Liver (tissue), 9 donors: ENCODE measurements around the gene RBM38. TPM values are rescaled to one million over a fixed set of nuclear protein-coding genes. Genes with fewer than 3 reads are reported as not detected.

Experiments
- DNase-seq: peaks from one replicate; pipeline ENCODE4 v3.0.0-alpha.2; 2017; ENCODE audit warnings: low spot score
- H3K27ac ChIP-seq, 2 donors: one replicate each; pipeline ENCODE4 v1.7.0; 2013; ENCODE audit warnings: inconsistent platforms in 2 of 2, low read length in 2 of 2, control low read depth in 1 of 2, low read depth in 1 of 2, mild to moderate bottlenecking in 1 of 2
- H3K27me3 ChIP-seq, 4 donors: one replicate each; pipeline versions ENCODE4 v1.6.1 to v1.7.0; 2013; ENCODE audit warnings: low read length in 3 of 4, inconsistent platforms in 1 of 4, mild to moderate bottlenecking in 1 of 4, moderate library complexity in 1 of 4; ENCODE audit not compliant: control insufficient read depth in 4 of 4, insufficient read depth in 4 of 4
- H3K36me3 ChIP-seq, 4 donors: one replicate each; pipeline versions ENCODE4 v1.6.1 to v1.7.0; 2013; ENCODE audit warnings: low read length in 3 of 4, mild to moderate bottlenecking in 3 of 4, low read depth in 1 of 4, moderate library complexity in 1 of 4; ENCODE audit not compliant: control insufficient read depth in 4 of 4, insufficient read depth in 3 of 4
- H3K4me1 ChIP-seq, 4 donors: one replicate each; pipeline versions ENCODE4 v1.6.1 to v1.7.0; 2013; ENCODE audit warnings: low read length in 3 of 4, mild to moderate bottlenecking in 3 of 4, moderate library complexity in 1 of 4; ENCODE audit not compliant: control insufficient read depth in 4 of 4, insufficient read depth in 4 of 4
- H3K4me3 ChIP-seq, 3 donors: one replicate each; pipeline versions ENCODE4 v1.6.1 to v1.7.0; 2013; ENCODE audit warnings: low read length in 3 of 3, control low read depth in 1 of 3, low read depth in 1 of 3, mild to moderate bottlenecking in 1 of 3
- H3K9ac ChIP-seq, 2 donors: one replicate each; pipeline ENCODE4 v1.7.0; 2013; ENCODE audit warnings: low read length in 2 of 2, mild to moderate bottlenecking in 2 of 2, moderate library complexity in 2 of 2, control low read depth in 1 of 2, low read depth in 1 of 2
- H3K9me3 ChIP-seq, 4 donors: one replicate each; pipeline versions ENCODE4 v1.6.1 to v1.7.0; 2013; ENCODE audit warnings: low read length in 3 of 4; ENCODE audit not compliant: control insufficient read depth in 4 of 4
- EGR1 ChIP-seq, 2 donors: IDR thresholded peaks; 2 replicates each; pipeline ENCODE4 v1.6.1; 2016 to 2018; ENCODE audit warnings: antibody characterized with exemption in 2 of 2, low read depth in 2 of 2
- FOXA1 ChIP-seq: IDR thresholded peaks from 2 replicates; pipeline ENCODE4 v1.6.1; 2016; ENCODE audit warnings: antibody characterized with exemption
- FOXA2 ChIP-seq: IDR thresholded peaks from 2 replicates; pipeline ENCODE4 v1.6.1; 2016; ENCODE audit warnings: antibody characterized with exemption
- HNF4A ChIP-seq, 2 donors: conservative IDR thresholded peaks; 2 replicates each; pipeline ENCODE4 v1.6.1; 2016; ENCODE audit warnings: antibody characterized with exemption in 2 of 2, mild to moderate bottlenecking in 2 of 2
- HNF4G ChIP-seq: IDR thresholded peaks from 2 replicates; pipeline ENCODE4 v1.6.1; 2016; ENCODE audit warnings: antibody characterized with exemption
- JUND ChIP-seq, 2 donors: IDR thresholded peaks; 2 replicates each; pipeline ENCODE4 v1.6.1; 2016; ENCODE audit warnings: antibody characterized with exemption in 2 of 2
- NR2F2 ChIP-seq: IDR thresholded peaks from 2 replicates; pipeline ENCODE4 v1.6.1; 2016; ENCODE audit warnings: antibody characterized with exemption
- RAD21 ChIP-seq, 2 donors: IDR thresholded peaks; 2 replicates each; pipeline ENCODE4 v1.6.1; 2016; ENCODE audit warnings: antibody characterized with exemption in 2 of 2, mild to moderate bottlenecking in 2 of 2
- RXRA ChIP-seq, 2 donors: IDR thresholded peaks; 2 replicates each; pipeline ENCODE4 v1.6.1; 2017 to 2018; ENCODE audit warnings: antibody characterized with exemption in 2 of 2, mild to moderate bottlenecking in 1 of 2
- SP1 ChIP-seq: IDR thresholded peaks from 2 replicates; pipeline ENCODE4 v1.6.1; 2018; ENCODE audit warnings: antibody characterized with exemption, mild to moderate bottlenecking
- TAF1 ChIP-seq: conservative IDR thresholded peaks from 2 replicates; pipeline ENCODE4 v1.6.1; 2016; ENCODE audit warnings: antibody characterized with exemption, mild to moderate bottlenecking
- YY1 ChIP-seq: IDR thresholded peaks from 2 replicates; pipeline ENCODE4 v1.6.1; 2016; ENCODE audit warnings: antibody characterized with exemption, mild to moderate bottlenecking
- whole genome bisulfite sequencing: extraction: QIAGEN DNeasy Blood & Tissue Kit; methylation state at CpG from one replicate; pipeline ENCODE4 v1.1.7; 2013; 5-methylcytosine and 5-hydroxymethylcytosine counted together
- polyA plus RNA-seq, 2 donors: library from polyadenylated mRNA; stranded (reverse) in 1 of 2; unstranded in 1 of 2; fragments of 200-250 nt in 1 of 2; fragments of >200 nt in 1 of 2; fragmentation: Nextera tagmentation in 1 of 2; extraction: Ambion mirVana in 1 of 2; gene quantifications; one replicate each; pipeline versions ENCODE4 v1.2.1 to v1.2.3, GENCODE V29; 2013 to 2015
- total RNA-seq, 2 donors: library from RNA; depleted of rRNA; stranded (reverse); fragments of >200 nt; gene quantifications; one replicate each; pipeline ENCODE4 v1.2.3, GENCODE V29; 2014
- TF ChIP-seq, protein P1 (sequence below): fragments of 150-350 bp; IDR thresholded peaks from 2 replicates; pipeline ENCODE4 v1.5.1; 2017; ENCODE audit warnings: improper control_type of control experiment, low read depth, low read length; ENCODE audit not compliant: missing input control
- TF ChIP-seq, protein P2 (sequence below): IDR thresholded peaks from 2 replicates; pipeline ENCODE4 v1.6.1; 2016; ENCODE audit warnings: antibody characterized with exemption
- TF ChIP-seq, protein P3 (sequence below): IDR thresholded peaks from 2 replicates; pipeline ENCODE4 v1.6.1; 2016; ENCODE audit warnings: antibody characterized with exemption, mild to moderate bottlenecking
- TF ChIP-seq, protein P4 (sequence below): IDR thresholded peaks from 2 replicates; pipeline ENCODE4 v1.6.1; 2016; ENCODE audit warnings: antibody characterized with exemption
- TF ChIP-seq, protein P5 (sequence below): IDR thresholded peaks from 2 replicates; pipeline ENCODE4 v1.6.1; 2016; ENCODE audit warnings: antibody characterized with exemption
- donor health status: healthy.
- donor health status: healthy.
- donor health status: healthy.
- donor health status: healthy.
- donor health status: healthy.

RBM38 gene
- total and polyA plus RNA-seq, 4 donors: 1.4 to 258 (median 6.0) TPM

DNA sequence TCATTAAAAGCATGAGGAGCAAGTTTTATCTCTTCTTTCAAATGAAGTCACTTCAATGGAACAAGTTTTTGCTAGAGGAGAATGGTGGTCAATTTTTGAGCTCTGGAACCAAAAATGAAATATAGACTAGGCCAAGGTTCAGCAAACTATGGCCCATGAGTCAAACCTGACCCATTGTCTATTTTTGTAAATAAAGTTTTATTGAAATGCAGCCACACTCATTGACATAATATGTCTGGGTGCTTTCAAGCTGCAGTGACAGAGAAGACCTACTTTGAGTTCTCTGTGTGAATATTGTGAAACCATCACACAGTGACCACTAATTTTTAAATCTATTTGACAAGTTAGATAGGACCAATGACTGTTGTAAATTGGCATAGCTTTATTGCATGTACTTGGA, 26.7 kb upstream of the RBM38 start:
- Histone ChIP-seq H3K9ac (no peak overlapping the region), H3K9me3 (no peaks in the 10 kb centered on the region), H3K4me1 (no peaks in the 10 kb centered on the region), H3K27ac (no peak overlapping the region), H3K36me3 (peaks cover 7 to 62% (median 45%) of the 10 kb centered on the region in 4 donors), H3K4me3 (no peak overlapping the region), H3K27me3 (no peaks in the 10 kb centered on the region)
- TF ChIP-seq, protein P1, sequence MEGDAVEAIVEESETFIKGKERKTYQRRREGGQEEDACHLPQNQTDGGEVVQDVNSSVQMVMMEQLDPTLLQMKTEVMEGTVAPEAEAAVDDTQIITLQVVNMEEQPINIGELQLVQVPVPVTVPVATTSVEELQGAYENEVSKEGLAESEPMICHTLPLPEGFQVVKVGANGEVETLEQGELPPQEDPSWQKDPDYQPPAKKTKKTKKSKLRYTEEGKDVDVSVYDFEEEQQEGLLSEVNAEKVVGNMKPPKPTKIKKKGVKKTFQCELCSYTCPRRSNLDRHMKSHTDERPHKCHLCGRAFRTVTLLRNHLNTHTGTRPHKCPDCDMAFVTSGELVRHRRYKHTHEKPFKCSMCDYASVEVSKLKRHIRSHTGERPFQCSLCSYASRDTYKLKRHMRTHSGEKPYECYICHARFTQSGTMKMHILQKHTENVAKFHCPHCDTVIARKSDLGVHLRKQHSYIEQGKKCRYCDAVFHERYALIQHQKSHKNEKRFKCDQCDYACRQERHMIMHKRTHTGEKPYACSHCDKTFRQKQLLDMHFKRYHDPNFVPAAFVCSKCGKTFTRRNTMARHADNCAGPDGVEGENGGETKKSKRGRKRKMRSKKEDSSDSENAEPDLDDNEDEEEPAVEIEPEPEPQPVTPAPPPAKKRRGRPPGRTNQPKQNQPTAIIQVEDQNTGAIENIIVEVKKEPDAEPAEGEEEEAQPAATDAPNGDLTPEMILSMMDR: no peak
- TF ChIP-seq, protein P2, sequence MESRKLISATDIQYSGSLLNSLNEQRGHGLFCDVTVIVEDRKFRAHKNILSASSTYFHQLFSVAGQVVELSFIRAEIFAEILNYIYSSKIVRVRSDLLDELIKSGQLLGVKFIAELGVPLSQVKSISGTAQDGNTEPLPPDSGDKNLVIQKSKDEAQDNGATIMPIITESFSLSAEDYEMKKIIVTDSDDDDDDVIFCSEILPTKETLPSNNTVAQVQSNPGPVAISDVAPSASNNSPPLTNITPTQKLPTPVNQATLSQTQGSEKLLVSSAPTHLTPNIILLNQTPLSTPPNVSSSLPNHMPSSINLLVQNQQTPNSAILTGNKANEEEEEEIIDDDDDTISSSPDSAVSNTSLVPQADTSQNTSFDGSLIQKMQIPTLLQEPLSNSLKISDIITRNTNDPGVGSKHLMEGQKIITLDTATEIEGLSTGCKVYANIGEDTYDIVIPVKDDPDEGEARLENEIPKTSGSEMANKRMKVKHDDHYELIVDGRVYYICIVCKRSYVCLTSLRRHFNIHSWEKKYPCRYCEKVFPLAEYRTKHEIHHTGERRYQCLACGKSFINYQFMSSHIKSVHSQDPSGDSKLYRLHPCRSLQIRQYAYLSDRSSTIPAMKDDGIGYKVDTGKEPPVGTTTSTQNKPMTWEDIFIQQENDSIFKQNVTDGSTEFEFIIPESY: no peak
- TF ChIP-seq RAD21 (IDR thresholded peaks at IDR 0.05): no peak
- no peak for TF ChIP-seq HNF4A (conservative IDR thresholded peaks at IDR 0.05)
- no peak for TF ChIP-seq NR2F2
- TF ChIP-seq TAF1: no peak
- no peak for TF ChIP-seq JUND (IDR thresholded peaks at IDR 0.05)
- DNase-seq: no peak

DNA sequence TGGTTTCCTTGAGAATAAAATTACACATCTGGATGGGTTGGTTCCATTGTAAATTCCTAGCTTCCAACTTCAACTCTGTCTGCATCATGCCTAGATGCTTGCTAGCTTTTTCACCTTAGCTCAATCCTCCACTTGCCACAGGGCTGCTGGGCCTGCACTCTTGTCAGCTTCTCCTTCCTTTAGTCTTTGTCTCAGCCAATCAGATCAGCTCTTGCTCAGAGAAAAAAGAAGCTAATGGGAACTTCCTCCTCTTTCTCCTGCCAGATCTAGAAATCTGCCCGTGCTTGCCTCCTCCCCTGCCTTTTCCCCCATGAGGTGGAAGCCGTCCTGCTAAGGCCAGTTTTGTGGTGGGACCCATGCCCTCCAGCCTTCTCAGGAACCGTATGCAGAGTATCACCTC, 21.6 kb upstream of the RBM38 start:
- peaks cover 0 to 4% (median under 1%) of the 10 kb centered on the region in 4 donors for H3K4me1 ChIP-seq
- H3K4me3 ChIP-seq: no peak overlapping the region
- WGBS: 84% methylated on average over 3 of the region's 3 CpGs
- H3K36me3 ChIP-seq: peaks cover 16 to 93% (median 62%) of the 10 kb centered on the region in 4 donors
- H3K9ac ChIP-seq: no peak overlapping the region
- H3K9me3 ChIP-seq: no peaks in the 10 kb centered on the region
- DNase-seq: no peak
- TF ChIP-seq FOXA1 (no peak), RAD21 (IDR thresholded peaks at IDR 0.05) (no peak), JUND (IDR thresholded peaks at IDR 0.05) (no peak), FOXA2 (no peak), HNF4A (conservative IDR thresholded peaks at IDR 0.05) (no peak), HNF4G (no peak), SP1 (no peak), YY1 (no peak), EGR1 (IDR thresholded peaks at IDR 0.05; ENCODE audit: low read depth in 2 of 2) (no peak), RXRA (IDR thresholded peaks at IDR 0.05) (no peak), NR2F2 (no peak)
- TF ChIP-seq, protein P3, sequence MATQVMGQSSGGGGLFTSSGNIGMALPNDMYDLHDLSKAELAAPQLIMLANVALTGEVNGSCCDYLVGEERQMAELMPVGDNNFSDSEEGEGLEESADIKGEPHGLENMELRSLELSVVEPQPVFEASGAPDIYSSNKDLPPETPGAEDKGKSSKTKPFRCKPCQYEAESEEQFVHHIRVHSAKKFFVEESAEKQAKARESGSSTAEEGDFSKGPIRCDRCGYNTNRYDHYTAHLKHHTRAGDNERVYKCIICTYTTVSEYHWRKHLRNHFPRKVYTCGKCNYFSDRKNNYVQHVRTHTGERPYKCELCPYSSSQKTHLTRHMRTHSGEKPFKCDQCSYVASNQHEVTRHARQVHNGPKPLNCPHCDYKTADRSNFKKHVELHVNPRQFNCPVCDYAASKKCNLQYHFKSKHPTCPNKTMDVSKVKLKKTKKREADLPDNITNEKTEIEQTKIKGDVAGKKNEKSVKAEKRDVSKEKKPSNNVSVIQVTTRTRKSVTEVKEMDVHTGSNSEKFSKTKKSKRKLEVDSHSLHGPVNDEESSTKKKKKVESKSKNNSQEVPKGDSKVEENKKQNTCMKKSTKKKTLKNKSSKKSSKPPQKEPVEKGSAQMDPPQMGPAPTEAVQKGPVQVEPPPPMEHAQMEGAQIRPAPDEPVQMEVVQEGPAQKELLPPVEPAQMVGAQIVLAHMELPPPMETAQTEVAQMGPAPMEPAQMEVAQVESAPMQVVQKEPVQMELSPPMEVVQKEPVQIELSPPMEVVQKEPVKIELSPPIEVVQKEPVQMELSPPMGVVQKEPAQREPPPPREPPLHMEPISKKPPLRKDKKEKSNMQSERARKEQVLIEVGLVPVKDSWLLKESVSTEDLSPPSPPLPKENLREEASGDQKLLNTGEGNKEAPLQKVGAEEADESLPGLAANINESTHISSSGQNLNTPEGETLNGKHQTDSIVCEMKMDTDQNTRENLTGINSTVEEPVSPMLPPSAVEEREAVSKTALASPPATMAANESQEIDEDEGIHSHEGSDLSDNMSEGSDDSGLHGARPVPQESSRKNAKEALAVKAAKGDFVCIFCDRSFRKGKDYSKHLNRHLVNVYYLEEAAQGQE: no peak
- TF ChIP-seq, protein P4, sequence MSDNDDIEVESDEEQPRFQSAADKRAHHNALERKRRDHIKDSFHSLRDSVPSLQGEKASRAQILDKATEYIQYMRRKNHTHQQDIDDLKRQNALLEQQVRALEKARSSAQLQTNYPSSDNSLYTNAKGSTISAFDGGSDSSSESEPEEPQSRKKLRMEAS: no peak
- TF ChIP-seq, protein P1: no peak
- TF ChIP-seq, protein P5, sequence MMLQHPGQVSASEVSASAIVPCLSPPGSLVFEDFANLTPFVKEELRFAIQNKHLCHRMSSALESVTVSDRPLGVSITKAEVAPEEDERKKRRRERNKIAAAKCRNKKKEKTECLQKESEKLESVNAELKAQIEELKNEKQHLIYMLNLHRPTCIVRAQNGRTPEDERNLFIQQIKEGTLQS: no peak
- TF ChIP-seq, protein P2: no peak
- H3K27me3 ChIP-seq: no peaks in the 10 kb centered on the region
- H3K27ac ChIP-seq: no peak overlapping the region
